ENCODE data around the gene DLG2.

The DLG2 gene

GRCh38 chr11:83725728-83726127, 1901.4 kb downstream of the DLG2 start:
- no peak for DNase-seq

GRCh38 chr11:83725269-83725560, 1901.9 kb downstream of the DLG2 start:
- DNase-seq, result no peak

- no peak for DNase-seq
These were observed 1903.1 kb downstream of the DLG2 start for GRCh38 chr11:83723999-83724398.

GRCh38 chr11:83722392-83723119, 1904.6 kb downstream of the DLG2 start:
- no peak for DNase-seq

- DNase-seq, result no peak
These were observed 1905.9 kb downstream of the DLG2 start for GRCh38 chr11:83721263-83721662.

GRCh38 chr11:83720675-83721074, 1906.5 kb downstream of the DLG2 start:
- DNase-seq, result no peak

GRCh38 chr11:83717537-83717936, 1909.6 kb downstream of the DLG2 start:
- no peak for DNase-seq

GRCh38 chr11:83715927-83716535, 1911.1 kb downstream of the DLG2 start:
- no peak for DNase-seq

GRCh38 chr11:83713708-83714107, 1913.4 kb downstream of the DLG2 start:
- no peak for DNase-seq

GRCh38 chr11:83711106-83711527, 1916.0 kb downstream of the DLG2 start:
- no peak for DNase-seq

GRCh38 chr11:83709434-83709833, 1917.7 kb downstream of the DLG2 start:
- DNase-seq, result no peak

GRCh38 chr11:83706566-83706965, 1920.6 kb downstream of the DLG2 start:
- DNase-seq, result no peak

- DNase-seq, result no peak
These were observed 1924.3 kb downstream of the DLG2 start for GRCh38 chr11:83702796-83703195.

- no peak for DNase-seq
These were observed 1929.6 kb downstream of the DLG2 start for GRCh38 chr11:83697518-83697917.

- DNase-seq, result no peak
These were observed 1932.1 kb downstream of the DLG2 start for GRCh38 chr11:83695046-83695445.

- DNase-seq, result peak; percentile 25
These were observed 1932.8 kb downstream of the DLG2 start for GRCh38 chr11:83694191-83694910.

GRCh38 chr11:83693306-83693992, 1933.7 kb downstream of the DLG2 start:
- DNase-seq, result no peak

- no peak for DNase-seq
These were observed 1934.5 kb downstream of the DLG2 start for GRCh38 chr11:83692675-83693074.

GRCh38 chr11:83691451-83691950, 1935.6 kb downstream of the DLG2 start:
- peak; percentile 11 for DNase-seq

GRCh38 chr11:83689144-83689780, 1937.9 kb downstream of the DLG2 start:
- DNase-seq, result no peak

- DNase-seq, result no peak
These were observed 1939.4 kb downstream of the DLG2 start for GRCh38 chr11:83687787-83688186.

GRCh38 chr11:83685730-83686129, 1941.4 kb downstream of the DLG2 start:
- DNase-seq, result no peak

- no peak for DNase-seq
These were observed 1943.1 kb downstream of the DLG2 start for GRCh38 chr11:83684071-83684470.

Measured in midbrain (tissue), 1 donor.